NOMO-1 (cell line): ENCODE measurements around the gene TNNT2.

Experiments used
- DNase-seq, 2 experiments: peaks; one replicate each; lab custom pipeline; 2025; ENCODE audit not compliant: unreplicated experiment in 2 of 2; lab: John Stamatoyannopoulos, UW

TNNT2 gene

DNA sequence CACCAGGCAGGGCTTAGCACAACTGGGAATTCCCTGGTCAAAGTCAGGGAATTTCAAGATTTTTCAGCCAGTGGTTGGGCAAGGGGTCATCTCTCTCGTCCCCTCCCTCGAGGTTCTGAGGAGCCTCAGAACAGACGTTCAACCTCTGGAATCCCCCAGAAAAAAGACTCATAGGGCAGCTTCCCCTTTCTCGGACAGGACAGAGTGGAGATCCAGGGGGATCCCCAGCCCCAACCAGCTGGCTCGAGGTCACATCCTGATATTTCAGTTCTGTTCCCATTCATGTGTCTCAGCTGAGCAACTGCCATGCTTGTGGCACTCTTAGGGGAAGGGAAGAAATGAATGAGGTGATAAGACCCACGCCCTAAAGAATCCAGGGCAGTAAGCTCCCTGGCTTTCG is 26.6 kb upstream of the TNNT2 start:
- no peak for DNase-seq

DNA sequence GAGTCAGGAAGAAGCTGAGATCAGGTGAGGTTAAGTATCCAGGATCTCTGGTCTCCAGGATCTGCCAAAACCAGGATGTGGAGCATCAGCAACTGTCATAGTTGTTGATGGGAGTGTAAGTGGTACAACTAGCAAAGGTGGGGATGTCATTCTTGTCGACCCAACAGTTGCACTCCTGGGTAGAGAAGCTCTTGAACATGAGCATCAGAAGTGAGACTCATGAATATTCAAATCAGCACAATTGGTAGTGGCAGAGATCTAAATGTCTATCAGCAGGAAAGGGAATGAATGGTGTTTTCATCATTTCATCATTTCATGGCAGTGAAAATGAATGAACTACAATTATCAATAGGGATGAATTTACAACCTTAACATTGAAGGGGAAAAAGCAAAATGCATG is 25.9 kb upstream of the TNNT2 start:
- no peak for DNase-seq

GRCh38 chr1:201401700-201402099 is 24.2 kb upstream of the TNNT2 start:
- no peak for DNase-seq

- DNase-seq, result no peak
These were observed 23.4 kb upstream of the TNNT2 start for GRCh38 chr1:201400852-201401230.

DNA sequence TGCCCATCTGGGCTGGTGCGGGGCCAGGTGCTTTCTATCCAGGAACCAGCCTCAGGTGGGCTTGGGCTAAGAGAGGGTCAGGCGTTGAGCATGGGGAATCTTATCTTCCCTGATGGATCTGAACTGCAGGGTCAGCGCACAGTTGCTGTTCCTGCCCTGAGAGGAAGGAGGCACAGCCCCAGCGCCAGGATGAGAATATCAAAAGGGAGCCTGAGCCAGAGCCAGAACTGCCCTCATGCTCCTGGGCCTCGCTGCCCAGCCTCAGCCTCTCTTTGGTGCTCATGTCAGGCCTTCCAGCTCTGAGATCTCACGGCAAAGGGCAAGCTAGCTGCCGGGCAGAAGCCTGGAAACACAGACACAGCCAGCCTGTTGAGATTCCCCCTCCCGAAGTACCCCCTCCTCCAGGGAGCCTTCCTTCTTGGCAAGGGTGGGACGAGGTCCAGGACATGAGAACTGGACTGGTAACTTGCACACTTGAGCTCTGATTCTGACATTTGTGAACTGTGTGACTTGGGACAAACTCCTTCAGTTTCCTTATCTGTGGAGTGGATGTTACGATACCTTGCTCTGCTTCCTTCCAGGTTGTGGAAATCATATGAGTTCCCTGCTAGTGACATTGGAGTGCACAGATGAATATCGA is 22.9 kb upstream of the TNNT2 start:
- DNase-seq, result no peak

DNA sequence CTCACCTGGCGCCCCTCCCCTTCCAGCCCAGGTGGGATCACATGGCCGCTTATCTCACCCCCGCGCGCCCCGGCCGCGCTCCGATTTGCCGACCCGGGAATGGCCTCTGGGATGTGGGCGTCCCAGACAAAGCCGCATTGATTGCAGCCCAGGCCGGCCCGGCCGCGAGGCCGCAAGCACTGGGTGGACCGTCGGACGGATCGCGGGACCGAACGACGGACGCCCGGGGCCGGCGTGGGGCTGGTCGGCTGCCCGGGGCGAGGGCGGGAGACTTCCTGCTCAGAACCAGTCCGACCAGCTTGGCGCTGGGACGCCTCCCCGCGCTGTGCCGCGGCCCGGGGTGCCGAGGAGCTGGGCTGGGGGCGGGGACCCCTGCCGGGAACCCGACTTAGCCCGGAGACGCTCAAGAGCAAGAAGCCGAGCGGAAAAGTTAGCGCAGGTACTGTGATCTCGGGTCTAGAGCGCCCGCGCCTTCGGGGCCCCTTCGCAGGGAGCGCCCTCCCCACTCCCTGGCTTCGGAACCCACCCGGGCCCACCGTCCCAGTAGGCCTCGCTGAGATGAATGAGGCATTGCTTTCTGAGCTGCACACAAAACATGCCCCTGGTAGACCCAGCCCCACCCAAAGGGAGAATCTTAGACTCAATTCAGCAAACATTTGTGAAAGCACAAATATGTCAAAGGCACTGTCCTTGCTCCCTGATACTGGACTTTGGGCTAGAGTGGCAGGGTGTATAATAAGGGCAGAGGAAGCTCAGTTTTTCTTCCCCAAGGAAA is 22.1 kb upstream of the TNNT2 start:
- DNase-seq, result no peak

- DNase-seq, result no peak
These were observed 21.5 kb upstream of the TNNT2 start, which contains the start of gene LAD1 for GRCh38 chr1:201399018-201399351. TSS of gene LAD1 (minus strand) at chr1:201399324. CDS start at chr1:201399306, 18 bp downstream.

- DNase-seq, result no peak
These were observed 20.2 kb upstream of the TNNT2 start for GRCh38 chr1:201397675-201398074.

DNA sequence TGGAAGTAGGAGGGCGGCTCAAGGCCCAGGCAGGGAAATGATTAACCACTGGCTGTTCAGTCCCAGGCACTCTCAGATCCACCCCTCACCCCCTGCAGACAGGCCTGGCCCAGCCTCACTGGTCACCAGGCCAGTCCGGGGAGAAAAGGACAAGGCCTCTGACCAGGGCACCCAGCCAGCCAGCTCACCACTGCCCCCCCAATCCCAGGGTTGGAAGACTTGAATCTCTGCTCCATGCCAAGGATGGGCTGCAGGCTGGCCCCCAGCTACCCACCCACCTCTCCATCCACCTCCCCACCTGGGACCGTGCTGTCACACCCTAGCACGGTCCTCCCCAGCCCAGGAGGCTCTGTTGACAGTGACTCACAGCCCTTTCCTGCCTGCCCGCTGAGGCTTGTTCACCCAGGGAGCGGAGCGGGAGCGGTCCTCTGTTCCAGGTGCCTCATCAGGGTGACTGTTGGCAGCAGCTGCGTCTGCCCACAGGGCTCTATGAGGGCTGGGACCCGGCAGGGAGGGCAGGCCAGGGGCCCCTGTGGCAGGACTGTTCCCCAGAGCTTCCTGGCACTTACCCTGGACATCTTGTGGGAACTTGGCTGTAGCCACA is 19.5 kb upstream of the TNNT2 start:
- no peak for DNase-seq

- DNase-seq, result no peak
These were observed 18.5 kb upstream of the TNNT2 start for GRCh38 chr1:201395936-201396335.

DNA sequence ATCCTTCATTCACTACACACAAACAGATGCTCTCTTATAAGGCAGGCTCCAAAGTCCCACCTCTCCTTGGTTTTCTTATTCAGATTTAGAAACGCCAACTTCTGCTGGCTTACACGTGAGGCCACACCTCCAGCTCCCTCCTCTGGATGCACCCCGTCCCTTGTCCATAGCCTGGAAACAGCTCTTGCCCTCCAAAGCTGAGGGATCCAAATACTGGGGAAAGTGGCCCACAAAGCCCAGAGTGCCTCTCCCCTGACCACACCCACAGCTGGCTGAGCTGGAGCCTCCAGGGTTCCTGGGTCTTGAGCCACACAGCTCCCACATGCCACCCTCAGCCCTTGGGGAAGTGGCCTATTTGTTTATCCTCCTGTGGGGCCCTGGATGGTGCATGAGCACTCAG is 17.1 kb upstream of the TNNT2 start:
- no peak for DNase-seq

DNA sequence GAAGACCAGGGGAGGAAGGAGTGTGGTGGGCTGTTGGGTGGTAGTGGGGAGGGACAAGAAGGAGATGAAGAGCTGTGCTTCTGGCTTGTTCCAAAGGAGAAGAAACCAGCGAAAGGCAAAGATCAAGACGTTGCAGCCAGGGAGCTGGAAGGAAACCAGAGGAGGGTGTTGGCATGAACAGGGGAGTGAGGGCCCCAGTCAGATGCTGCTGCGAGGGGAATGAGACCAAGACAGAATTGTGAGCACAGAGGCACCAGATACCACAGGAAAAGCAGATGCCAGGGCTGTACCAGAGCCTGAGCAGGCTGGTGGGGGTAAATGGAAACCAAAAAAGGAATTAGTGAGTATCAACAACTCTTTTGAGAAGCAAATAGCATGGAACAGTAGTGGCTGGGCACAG is 15.6 kb upstream of the TNNT2 start:
- no peak for DNase-seq

DNA sequence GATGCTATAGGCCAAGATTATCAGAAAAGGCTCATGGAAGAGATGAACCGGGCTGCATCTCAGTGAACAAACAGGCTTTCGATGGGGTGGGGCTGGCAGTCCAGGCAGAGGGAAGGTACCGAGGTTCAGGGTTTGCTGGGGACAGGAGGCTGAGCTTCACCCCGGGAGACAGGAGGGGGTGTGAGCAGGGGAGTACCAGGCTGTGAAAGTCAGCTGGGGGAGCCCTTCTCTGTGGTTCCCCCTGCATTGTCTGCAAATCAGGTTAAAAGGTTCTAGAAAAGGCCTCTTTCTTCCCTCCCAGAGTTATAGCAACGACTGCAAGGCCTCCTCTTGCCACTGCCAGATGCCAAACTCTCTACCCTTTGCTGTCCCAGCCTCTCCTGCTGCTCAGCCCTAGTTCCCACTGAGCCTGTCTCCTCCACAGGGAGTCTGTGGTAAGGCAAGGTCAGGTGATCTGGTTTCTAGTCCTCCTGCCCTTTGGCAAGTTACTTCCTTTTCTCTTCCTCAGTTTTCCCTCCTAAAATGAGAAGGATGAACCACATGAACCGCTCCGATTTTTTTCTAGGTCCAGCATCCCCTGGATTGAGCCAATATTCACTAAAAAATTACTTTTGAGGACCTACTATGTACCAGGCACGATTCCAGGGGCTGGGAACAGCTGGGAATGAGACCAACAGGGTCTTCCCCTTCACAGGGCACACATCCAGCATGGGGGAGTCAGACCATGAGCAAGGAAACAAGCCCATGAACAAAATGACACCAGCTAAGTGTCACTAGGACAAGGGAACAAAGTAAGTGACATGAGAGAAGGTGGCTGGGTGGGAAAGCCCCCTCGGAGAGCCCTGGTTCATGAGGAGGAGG is 14.4 kb upstream of the TNNT2 start:
- DNase-seq, result no peak

GRCh38 chr1:201391225-201391624 is 13.7 kb upstream of the TNNT2 start:
- DNase-seq, result no peak

GRCh38 chr1:201389051-201389450 is 11.6 kb upstream of the TNNT2 start:
- DNase-seq, result no peak

- DNase-seq, result no peak
These were observed 8.7 kb upstream of the TNNT2 start for GRCh38 chr1:201386208-201386607.

GRCh38 chr1:201385299-201385891 is 7.9 kb upstream of the TNNT2 start:
- DNase-seq, result peak in 1 of 2 experiments; percentile 5

DNA sequence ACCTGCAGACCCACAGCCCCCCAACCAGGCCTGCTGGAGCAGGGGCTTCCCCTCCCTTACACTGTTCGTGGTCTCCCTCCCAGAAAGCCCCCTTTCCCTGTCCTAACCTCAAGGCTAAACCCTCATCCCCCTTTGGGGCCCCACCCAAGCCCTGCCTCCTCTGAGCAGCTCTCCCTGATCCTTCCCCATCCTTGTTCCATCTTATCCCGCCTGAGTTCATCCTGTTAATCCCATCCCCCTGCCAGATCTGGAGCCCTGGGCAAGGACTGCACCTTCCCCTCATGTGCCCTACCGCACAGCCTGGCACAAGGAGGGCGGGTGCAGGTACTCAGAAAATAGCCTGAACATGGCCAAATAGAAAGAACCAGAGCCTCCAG is 6.9 kb upstream of the TNNT2 start:
- DNase-seq, result no peak

DNA sequence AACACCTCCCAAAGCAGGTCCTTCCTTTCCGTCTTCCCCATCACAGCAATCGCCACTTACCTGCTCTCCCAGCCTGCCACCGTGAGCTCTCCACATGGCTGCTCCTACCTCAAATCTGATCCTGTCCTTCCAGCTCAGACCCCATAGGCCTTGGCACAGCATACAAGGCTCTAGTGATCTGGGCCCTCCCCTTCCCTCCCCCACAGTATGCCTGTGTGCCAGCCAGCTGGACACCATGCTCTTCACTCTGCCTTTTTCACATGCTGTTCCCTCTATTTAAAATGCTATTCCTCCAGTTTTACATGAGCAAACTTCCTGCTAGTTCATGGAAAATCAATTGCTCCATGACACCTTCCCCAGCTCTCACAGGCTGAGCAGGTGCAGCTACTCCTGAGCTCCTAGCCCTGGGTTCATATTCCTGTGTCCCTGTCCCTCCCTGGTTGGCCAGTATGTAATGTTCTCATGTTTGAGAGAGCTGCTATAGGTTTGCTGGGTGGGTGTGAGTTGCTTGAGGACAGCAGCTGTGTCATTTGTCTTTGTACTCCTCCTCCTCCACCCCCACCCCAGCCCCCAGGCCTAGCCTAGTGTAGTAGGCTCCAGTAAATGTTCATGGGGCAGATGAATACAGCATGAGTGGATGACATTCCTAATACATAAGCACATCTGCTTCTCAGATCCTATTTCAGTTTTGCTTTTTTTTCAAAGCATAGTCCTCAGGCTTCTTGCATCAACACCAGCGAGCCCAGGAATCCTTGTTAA is 6.3 kb upstream of the TNNT2 start:
- no peak for DNase-seq

GRCh38 chr1:201381130-201381529 is 3.6 kb upstream of the TNNT2 start:
- no peak for DNase-seq
